NCI-H748 (cell line): ENCODE results near the gene SCML1.

ENCODE experiments used
- DNase-seq: peaks from one replicate; lab custom pipeline; 2025; ENCODE audit not compliant: unreplicated experiment; lab: John Stamatoyannopoulos, UW

The SCML1 gene

GRCh38 chrX:17738737-17739535 lies 1.6 kb downstream of the SCML1 start:
- DNase-seq: no peak

DNA sequence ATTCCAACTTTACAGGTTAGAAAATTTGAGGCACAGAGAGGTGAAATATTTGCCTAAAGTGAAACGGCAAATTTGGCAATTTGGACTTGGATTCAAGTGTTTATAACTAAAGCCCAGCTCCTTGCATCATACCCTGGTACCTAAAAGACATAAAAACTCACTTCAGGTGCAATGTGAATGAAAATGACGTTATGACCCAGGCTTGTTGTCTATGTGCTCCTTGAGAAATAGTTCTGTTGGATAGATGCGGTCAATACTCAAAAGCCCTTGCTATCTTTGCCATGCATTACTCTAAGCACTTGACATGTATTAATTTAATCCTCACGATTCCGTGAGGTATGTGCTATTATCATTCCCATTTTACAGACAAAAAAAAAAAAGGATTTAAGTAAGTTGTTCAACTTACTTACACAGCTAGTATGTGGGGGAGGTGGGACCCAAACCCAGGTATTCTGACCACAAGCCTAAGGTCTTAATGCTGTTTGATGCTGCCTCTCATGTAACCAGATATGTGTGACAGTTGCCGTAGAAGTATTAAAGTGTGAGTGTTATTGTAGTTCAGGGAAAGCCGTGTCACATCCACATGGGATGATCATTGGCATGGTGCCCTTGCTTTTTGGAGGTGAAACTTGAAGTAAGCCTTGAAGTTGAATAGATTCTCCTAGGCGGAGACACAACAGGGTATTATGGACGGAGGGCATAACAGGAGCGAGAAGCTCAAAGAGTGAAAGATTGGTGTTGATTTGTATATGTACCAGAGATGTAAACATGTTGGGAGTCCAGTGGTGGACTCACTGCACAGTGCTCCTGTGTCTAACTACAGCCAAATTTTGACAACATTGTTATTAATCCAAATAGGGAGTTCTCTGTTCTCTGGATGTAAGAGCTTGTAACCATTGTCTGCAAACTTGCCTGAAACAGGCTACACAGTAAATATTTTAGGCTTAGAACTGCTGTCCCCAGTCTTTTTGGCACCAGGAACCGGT lies 3.1 kb downstream of the SCML1 start:
- DNase-seq: no peak

GRCh38 chrX:17741123-17741511 lies 3.8 kb downstream of the SCML1 start:
- peak; percentile 13 for DNase-seq

DNA sequence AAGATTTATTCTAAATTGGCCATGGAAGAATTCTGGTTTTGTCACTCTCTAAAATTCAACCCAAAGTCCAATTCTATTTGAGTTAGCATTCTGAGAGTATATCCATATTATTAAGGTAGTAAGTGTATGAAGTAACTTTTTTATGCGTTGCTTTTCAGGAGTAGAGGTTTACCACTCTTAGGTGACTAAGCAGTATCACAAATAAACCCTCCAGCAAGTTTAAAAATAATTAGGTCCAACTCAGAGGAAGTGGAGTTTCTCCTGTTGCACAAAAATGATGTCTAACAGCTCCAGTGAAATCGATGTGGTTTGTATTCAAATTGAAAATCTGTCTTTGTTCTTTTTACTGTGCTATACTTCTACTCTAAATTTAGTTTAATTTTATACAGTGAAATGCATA lies 6.6 kb downstream of the SCML1 start:
- no peak for DNase-seq

- peak; percentile 21 for DNase-seq
Observed at GRCh38 chrX:17744896-17745523, 7.7 kb downstream of the SCML1 start.

DNA sequence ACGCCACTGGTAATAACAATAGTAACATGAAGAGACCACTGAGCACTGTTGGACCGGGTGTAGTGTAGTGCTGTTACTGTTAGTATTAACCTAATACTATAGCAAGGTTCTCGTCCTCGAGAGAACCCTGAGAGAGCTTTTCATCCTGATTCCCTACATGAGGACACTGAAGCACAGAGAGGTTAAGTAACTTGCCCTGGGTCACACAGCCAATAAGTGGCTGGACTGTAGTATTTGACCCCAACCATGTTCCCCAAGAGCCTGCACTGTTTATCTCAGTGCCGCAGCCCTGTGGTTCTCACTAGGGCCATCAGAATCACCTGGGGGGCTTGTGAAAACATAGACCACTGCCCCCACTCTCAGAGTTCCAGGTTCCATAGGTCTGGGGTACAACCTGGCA lies 10.4 kb downstream of the SCML1 start:
- no peak for DNase-seq

DNA sequence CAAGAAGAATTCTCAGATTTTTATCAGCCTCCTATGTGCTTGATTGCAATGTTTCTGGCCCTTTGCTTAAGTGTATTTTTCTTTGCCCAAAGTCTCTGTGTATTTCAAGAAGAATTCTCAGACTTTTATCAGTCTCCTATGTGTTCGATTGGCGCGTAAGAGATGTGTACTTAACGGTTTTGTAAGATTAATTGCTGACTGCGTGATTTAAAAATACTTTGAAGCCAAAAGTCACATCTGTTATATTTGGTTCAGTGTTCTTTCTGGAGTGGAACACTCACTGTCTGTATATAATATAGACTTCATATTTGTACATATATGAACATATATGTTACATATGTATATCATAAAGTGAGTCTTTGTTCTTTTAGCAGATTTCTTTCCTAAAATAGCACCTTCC lies 11.4 kb downstream of the SCML1 start:
- DNase-seq: no peak

- DNase-seq: no peak
Observed at GRCh38 chrX:17750436-17750835, 13.1 kb downstream of the SCML1 start.

DNA sequence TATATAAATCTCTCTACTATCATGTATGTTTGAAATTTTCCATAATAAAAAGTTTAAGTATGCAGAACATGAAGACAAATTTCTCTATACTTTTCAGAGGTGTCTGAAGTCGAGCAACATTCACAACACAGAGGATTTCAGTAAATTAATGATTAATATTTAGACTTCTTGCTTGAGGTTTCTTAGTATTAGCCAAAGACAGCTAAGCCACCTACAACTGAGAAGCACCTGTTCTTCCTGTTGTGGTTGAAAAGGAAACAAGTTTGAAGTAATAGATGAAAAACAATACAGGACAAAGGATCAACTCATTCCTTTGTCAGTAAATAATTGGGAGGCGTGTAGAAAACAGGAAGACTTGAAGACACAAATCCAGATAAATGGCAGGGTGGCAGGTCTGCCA lies 21.1 kb downstream of the SCML1 start:
- DNase-seq: no peak

DNA sequence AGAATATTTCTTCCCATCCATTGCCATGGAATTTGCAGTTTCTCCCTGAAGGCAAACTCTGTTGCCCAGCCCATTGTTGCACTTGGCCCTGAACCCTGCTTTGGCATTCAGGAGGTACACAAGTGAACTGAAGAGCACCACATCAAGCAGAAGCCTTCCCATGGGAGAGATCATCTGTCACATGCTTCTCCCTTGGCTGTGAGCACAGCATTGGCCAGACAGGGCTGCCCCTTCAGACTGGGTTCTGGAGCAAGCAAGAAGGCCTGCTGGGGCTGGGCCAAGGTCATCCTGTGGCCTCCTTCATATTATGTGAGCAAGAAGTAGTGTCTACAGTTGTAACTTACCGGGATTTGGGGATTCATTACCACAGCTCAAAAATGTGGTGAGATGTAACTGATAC lies 22.7 kb downstream of the SCML1 start:
- no peak for DNase-seq

GRCh38 chrX:17767734-17768133 lies 30.4 kb downstream of the SCML1 start:
- DNase-seq: no peak

DNA sequence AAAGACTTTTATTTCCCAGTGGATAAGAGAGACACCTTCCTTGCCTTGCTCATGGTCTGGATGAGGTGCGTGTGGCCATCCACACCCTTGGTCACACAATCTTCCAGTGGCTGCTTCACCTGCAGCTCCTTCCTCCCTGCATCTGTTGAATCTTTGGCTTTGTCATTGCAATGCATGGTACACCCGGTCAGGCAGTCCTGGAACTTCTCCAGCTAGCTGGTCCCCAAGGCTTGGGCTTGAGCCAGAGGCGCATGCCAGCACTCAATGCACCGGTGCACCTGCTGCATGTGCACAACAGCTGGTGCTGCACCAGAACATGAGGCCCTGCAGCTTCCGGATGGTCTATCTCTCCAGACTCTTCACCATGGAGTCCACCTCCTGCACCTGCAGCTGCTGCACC lies 31.7 kb downstream of the SCML1 start:
- no peak for DNase-seq

DNA sequence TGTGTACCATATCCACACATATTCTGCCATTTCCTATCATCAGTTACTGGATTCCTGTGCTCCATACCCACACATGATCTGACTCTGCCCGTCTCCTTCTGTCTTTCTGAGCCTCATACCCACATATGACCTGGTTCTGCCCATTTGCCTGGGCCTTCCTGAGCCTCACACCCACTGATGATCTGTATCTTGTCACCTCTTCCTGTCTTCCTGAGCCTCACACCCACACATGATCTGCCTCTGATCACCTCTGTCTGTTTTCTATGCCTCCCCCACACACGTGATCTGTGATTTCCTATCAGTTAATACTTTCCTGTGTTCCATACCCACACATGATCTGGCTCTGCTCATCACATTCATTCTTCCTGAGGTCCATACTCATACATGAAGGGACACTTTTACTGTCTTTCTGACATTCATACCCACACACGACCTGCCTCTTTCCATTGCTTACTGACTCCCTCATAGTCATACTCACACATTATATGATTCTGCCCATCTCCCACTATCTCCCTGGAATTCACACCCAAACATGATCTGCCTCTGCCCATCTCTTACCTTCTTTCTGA lies 32.5 kb downstream of the SCML1 start:
- no peak for DNase-seq

DNA sequence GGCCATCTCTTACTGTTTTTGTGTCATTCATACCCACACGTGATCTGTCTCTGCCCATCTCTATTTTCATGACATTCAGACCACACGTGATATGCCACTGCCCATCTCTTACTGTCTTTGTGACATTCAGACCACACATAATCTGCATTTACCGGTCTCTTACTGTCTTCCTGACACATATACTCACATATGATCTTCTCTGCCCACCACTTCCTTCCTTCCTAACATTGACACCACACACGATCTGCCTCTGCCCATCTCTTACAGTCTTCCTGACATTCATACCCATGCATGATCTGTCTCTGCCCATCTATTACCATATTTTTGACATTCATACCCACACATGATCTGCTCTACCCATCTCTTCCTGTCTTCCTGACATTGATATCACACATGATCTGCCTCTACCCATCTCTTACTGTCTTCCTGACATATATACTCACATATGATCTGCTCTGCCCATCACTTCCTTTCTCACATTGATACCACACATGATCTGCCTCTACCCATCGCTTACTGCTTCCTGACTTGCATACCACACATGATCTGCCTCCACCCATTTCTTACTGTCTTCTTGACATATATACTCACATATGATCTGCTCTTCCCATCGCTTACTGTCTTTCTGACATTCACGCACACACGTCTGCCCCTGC lies 36.1 kb downstream of the SCML1 start:
- no peak for DNase-seq

GRCh38 chrX:17774053-17774452 lies 36.8 kb downstream of the SCML1 start:
- no peak for DNase-seq

DNA sequence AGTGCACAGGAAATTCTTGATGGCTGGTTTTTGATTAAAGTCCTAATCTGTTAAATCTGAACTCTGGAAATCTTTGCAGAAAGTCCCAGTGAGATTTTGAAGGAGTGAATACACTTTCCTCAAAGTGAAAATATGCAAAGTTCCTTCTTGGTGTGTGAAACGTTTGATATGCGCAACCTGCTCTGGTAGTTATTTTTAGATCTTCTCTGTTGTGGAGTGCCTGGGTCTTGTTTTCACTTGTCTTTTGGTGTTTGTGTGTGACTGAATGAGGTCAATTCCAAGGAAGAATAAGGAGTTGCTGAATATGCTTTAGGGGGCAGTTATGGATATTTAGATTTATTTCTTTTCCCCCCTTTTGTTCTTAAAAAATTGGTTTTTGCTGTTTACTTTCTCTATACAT lies 41.7 kb downstream of the SCML1 start:
- DNase-seq: no peak

DNA sequence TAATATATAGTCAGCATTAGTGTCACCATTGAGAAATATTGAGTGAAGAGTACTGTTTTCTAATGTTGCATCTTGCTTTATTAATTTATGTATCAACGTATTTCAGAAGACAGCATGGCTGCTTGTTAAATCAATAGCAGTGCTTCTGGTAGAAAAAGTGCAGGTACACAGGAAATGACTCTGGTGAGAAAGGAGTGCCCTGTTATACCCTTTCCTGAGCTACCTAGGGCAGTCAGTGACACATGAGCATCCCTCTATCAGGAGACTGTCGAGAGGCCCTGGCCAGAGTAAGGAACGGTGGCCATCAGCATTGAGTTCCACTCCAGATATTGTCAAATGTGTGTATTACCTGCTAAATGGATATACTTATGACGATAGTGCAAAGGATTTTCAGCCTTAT lies 42.1 kb downstream of the SCML1 start:
- DNase-seq: no peak

- peak; percentile 40 for DNase-seq
Observed at GRCh38 chrX:17786554-17787347, 49.5 kb downstream of the SCML1 start.

GRCh38 chrX:17787557-17787956 lies 50.3 kb downstream of the SCML1 start:
- DNase-seq: no peak

GRCh38 chrX:17788439-17788838 lies 51.1 kb downstream of the SCML1 start:
- DNase-seq: peak; percentile 65
